CD4-positive, alpha-beta T cell treated with Interleukin-2 at 100 ng/mL for 4 hours (primary cell): ENCODE data around the gene MCTP1.
"Not testable (repeated sequence)": the region's sequence is repeated elsewhere in the genome, so short reads cannot be mapped to it uniquely, and the experiment has no call there.

Experiments
- DNase-seq: peaks from one replicate; pipeline ENCODE4 v3.0.0-alpha.2; 2020; ENCODE audit warnings: low spot score

MCTP1 gene

DNA sequence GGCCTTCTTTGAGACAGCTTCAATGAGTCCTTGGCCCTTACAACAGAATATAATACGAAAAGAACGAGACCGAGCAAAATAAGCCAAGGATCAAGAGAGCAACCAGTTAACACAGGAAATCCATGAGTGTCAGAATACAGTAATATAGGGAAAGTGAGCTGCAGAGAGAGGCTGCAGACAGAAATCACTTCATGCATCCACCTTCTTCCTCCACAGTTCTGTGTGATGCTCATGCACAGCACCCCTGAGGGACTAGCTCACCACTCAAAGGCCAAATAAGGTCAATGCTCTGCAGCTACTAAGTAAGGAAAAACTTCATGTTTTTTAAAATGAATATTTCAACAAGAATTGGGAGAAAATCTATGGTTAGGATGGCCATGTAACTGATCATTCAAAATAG, 257.1 kb downstream of the MCTP1 start:
- no peak for DNase-seq

DNA sequence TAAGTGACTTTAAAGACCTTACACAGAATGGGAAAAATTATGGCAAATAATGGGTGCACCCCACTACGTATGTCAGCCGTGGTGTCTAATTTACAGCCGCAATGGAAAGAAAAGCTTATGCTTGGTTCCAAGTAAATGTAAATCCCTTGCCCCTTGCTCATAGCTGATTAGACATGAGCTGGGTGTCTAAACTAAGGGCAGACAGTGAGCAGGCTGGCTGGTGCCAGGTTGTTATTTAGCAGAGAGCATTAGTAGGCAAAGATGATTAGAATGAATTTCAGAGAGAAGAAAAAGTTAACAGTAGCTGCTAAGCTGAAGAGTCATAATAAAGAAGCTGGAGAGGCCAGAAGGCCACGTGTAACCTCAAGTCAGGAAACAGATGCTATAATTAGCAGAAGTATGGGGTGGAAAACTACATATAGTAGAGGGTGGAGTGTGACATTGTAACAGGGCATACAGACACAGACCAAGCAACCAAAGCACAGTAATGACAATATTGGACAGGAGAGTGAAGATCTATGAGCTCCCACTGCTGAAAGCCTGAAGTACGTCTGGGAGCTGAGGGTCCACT, 257.7 kb downstream of the MCTP1 start:
- no peak for DNase-seq

- no peak for DNase-seq
Observed at GRCh38 chr5:95026718-95027117, 258.2 kb downstream of the MCTP1 start.

GRCh38 chr5:95022967-95023695, 261.8 kb downstream of the MCTP1 start:
- DNase-seq = no peak

GRCh38 chr5:95020345-95020744, 264.5 kb downstream of the MCTP1 start:
- no peak for DNase-seq

DNA sequence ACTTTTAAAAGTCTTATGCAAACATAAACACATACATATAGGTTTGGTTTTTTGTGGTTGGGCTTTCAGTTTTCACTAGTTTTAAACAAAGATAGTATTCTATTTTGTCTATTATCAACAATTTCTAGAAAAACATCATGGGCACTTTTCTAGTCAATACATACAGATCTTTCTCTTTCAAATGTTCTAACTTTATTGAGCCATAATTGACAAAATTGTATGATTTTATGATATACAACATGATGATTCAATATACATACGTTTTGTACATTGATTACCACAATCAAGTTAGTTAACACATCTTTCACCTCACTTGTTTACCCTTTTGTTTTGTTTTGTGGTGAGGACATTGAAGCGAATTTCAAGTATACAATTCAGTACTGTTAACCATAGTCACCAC, 265.9 kb downstream of the MCTP1 start:
- DNase-seq = no peak

DNA sequence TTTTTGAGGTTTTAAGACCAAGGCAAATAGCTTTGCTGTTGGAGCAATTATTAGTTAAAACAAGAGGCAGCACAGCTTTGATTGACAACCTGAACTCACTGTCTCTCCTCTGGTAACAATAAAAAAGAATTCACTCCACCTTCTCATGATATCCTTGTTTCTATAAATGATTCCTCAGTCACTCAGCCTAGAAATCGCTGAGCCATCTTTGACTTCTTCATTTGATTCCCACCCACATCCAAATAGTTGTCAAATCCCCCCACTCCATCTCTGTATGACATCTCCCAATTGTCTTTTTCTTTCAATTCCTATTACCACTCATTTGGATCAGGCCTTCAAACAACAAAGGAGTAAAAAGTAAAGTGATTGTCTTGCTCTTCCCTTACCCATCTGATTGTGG, 266.4 kb downstream of the MCTP1 start:
- DNase-seq = no peak

DNA sequence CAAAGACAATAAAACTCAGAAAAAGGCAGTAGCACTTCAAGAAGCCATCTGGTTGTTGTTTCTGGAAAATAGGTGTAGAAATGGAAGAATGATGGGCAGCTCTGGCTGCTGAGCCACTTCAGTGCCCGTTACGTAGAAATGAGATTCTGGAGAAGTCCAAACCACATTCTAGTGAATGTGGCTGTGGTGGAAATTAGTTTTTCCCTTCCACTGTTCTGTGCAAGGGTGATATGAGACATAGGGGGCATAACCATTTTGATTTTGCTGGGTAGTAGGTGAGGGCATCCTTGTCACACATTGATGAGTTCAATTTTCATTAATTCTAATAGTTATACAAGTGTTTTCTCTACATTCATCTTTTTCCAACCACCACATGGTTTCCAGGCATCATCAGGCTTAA, 275.1 kb downstream of the MCTP1 start:
- DNase-seq = no peak

DNA sequence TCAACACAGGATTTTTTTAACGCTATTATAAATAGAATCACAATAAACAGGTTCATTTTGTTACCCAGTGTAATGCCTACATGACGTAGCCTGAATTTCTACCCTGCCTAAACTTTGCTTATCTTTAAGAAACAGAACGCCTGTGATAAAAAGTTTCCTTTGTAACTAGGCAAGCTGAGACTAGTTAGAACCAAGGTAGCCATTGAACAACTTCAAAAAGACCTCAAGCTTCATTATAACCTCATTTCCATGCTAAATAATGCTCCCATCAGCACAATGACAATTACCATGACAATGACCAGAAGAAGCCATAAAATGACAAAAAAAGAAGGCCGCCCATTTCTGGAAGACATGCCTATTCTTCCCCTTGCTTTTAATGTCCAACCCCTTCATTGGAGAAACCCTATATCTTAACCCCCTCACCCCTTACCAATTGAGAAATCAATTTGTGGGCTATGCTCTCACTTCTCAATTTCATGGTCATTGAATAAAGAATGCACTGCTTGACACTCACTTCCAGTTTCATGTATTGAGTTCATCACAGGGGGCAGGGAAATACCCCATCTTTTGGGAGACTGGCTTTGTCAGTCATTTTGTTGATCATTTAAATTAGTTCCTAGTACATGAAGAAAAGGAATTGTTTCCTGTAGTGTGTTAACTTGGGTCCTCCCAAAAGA, 276.8 kb downstream of the MCTP1 start:
- no peak for DNase-seq

- no peak for DNase-seq
Observed at GRCh38 chr5:95005811-95006210, 279.1 kb downstream of the MCTP1 start.

- no peak for DNase-seq
Observed at GRCh38 chr5:94998670-94999069, 286.2 kb downstream of the MCTP1 start.

- not testable (repeated sequence) for DNase-seq
Observed at GRCh38 chr5:94994537-94994936, 290.4 kb downstream of the MCTP1 start.

DNA sequence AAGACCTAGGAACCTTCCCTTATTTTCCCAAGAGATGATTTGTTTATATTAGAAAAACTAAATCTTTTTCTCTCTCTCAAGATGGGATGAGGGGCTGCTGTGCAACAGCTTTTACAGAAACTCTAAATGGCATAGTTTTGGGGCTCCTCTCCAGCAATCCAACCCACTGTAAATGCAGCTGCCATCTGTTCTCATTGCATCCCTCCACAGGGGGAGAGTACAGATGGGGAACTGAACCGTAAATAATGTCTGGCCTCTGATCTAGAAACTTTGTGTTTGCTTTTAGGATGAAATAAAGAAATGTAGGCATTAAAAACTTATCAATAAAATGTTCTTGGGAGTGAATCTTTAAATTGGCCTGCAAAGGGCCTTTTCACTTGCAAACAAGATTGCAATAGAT, 291.4 kb downstream of the MCTP1 start:
- no peak for DNase-seq

- DNase-seq = no peak
Observed at GRCh38 chr5:94992325-94992724, 292.6 kb downstream of the MCTP1 start.

GRCh38 chr5:94983861-94984535, 300.9 kb downstream of the MCTP1 start:
- DNase-seq = no peak

GRCh38 chr5:94977437-94977836, 307.5 kb downstream of the MCTP1 start:
- DNase-seq = no peak

DNA sequence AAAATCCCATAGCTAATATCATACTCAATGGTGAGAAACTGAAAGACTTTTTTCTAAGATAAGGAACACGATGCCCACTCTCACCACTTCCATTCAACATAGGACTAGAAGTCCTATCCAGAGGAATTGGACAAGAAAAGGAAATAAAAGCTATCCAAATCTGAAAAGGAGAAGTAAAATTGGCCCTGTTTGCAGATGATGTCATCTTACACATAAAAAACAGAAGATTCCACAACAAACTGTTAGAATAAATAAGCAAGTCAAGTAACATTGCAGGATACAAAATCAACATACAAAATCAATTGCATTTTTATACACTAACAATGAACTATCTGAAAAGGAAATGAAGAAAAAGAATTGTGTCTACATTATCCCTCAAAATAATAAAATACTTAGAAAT, 308.0 kb downstream of the MCTP1 start:
- no peak for DNase-seq

- DNase-seq = no peak
Observed at GRCh38 chr5:94972268-94972667, 312.6 kb downstream of the MCTP1 start.

DNA sequence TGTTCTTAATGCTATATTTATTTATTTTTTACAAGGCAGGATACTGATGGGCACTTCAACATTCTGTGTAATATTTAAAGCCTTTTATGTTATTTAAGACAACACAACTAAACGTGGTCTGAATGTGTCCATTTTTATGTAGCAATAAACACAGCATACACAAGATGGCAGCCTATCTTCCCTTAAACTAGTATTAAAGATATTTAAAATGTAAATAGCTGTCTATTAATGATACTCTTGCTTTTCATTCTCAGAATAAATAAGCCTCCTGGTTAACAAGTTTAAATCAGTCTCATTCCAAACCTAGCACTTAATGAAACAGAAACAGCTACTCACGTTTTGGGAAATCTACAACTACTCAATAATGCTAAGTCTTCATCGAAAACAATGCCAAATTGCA, 315.7 kb downstream of the MCTP1 start:
- no peak for DNase-seq

GRCh38 chr5:94968507-94969095, 316.3 kb downstream of the MCTP1 start:
- DNase-seq = peak; percentile 36

DNA sequence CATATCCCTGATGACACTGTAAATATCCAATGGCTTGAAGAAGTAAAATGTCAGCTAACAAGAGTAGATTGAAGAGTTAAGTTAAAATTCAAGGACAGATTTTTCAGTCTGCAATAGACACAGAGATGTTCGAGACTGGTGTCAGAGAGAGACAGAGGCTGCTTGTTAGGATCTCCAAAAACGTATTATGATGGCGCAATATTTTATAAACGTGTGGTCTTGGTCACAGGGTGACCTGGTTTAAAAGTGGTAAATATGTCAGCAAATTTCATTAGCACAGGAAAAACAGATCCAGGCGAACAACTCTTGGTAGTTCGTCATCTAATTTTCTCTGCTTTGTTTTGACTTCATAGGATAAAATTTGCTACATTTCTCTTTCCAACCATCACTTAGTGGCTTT, 317.4 kb downstream of the MCTP1 start:
- DNase-seq = no peak

DNA sequence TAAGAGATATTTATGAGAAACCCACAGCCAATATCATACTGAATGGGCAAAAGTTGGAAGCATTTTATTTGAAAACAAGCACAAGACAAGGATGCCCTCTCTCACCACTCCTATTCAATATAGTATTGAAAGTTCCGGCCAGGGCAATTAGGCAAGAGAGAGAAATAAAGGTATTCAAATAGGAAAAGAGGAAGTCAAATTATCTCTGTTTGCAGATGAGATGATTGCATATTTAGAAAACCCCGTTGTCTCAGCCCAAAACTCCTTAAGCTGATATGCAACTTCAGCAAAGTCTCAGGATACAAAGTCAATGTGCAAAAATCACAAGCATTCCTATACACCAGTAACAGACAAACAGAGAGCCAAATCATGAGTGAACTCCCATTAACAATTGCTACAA, 325.6 kb downstream of the MCTP1 start:
- not testable (repeated sequence) for DNase-seq

DNA sequence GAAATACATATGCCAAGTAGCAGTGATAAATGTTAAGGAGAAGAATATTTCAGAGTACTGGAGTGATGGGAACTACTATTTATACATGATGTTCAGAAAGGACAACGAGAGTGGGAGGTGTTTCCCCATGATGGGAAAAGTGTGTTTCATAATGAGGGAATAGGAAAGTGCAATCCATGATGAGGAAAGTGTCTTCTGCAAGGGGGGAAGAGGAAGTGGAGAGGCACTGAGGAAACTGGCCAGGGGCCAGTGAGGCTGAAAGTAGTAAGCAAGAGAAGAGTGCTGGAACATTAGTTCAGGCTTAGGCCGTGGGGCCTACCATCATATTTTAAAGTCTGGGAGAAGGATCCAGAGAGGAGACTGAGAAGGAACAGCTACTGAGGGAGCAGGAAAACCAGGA, 339.2 kb downstream of the MCTP1 start:
- DNase-seq = no peak
